Stimulated activated CD8-positive, alpha-beta memory T cell treated with anti-CD3 and anti-CD28 coated beads, Interleukin-7, amount 100 ng/mL, for 48 hours (primary cell): ENCODE measurements around the gene ZNF277.

ENCODE experiments used
- DNase-seq, 2 donors: peaks; one replicate each; pipeline ENCODE4 v3.0.0-alpha.2; 2020; ENCODE audit warnings: low read depth in 1 of 2; ENCODE audit errors: extremely low read depth in 1 of 2

ZNF277 gene

GRCh38 chr7:112206238-112206990 is at the start of gene ZNF277, which contains the start of gene DOCK4:
Gene ZNF277, plus strand, starts transcription at chr7:112206695. Its CDS starts 22 bp downstream, at chr7:112206717.
Gene DOCK4, minus strand, starts transcription at chr7:112206399. Its CDS starts 261 bp downstream, at chr7:112206138.
- peak; percentile 97 to 98 for DNase-seq

- no peak for DNase-seq
These were observed 49.4 kb upstream of the ZNF277 start for GRCh38 chr7:112157072-112157471.

- no peak for DNase-seq
These were observed 47.1 kb upstream of the ZNF277 start for GRCh38 chr7:112159351-112159750.

GRCh38 chr7:112160130-112160770 is 46.2 kb upstream of the ZNF277 start:
- no peak for DNase-seq

- no peak for DNase-seq
These were observed 45.7 kb upstream of the ZNF277 start for GRCh38 chr7:112160771-112161150.

GRCh38 chr7:112161253-112162141 is 45.0 kb upstream of the ZNF277 start:
- DNase-seq, result no peak

- no peak for DNase-seq
These were observed 44.2 kb upstream of the ZNF277 start for GRCh38 chr7:112162142-112162766.

GRCh38 chr7:112162784-112163506 is 43.5 kb upstream of the ZNF277 start:
- DNase-seq, result no peak

GRCh38 chr7:112167147-112167546 is 39.3 kb upstream of the ZNF277 start:
- DNase-seq, result no peak

GRCh38 chr7:112168915-112169314 is 37.6 kb upstream of the ZNF277 start:
- no peak for DNase-seq

GRCh38 chr7:112171673-112172072 is 34.8 kb upstream of the ZNF277 start:
- DNase-seq, result no peak

GRCh38 chr7:112172870-112173567 is 33.5 kb upstream of the ZNF277 start:
- no peak for DNase-seq

- DNase-seq, result no peak
These were observed 33.0 kb upstream of the ZNF277 start for GRCh38 chr7:112173568-112173905.

GRCh38 chr7:112174192-112174591 is 32.3 kb upstream of the ZNF277 start:
- no peak for DNase-seq

- no peak for DNase-seq
These were observed 30.3 kb upstream of the ZNF277 start for GRCh38 chr7:112176241-112176640.

- DNase-seq, result no peak
These were observed 29.6 kb upstream of the ZNF277 start for GRCh38 chr7:112176693-112177415.

- no peak for DNase-seq
These were observed 26.3 kb upstream of the ZNF277 start for GRCh38 chr7:112180223-112180622.

GRCh38 chr7:112182749-112183148 is 23.7 kb upstream of the ZNF277 start:
- no peak for DNase-seq

GRCh38 chr7:112183266-112183665 is 23.2 kb upstream of the ZNF277 start:
- DNase-seq, result no peak
